ENCODE results near the gene ARHGEF11. TPM values are rescaled to one million over a fixed set of nuclear protein-coding genes. Genes with fewer than 3 reads are reported as not detected.

The ARHGEF11 gene
- total and polyA plus RNA-seq, 9 of the 15 experiments (the other 6 are each of a cell fraction or from before 2014, with no cell fraction given): 0.14 to 15.5 (median 9.0) TPM

- Histone ChIP-seq H3K27ac (ENCODE audit: extremely low read depth, low read depth, low read length) (peak overlapping the region; percentile 57), H3K4me2 (ENCODE audit: insufficient read depth, low read length) (peak overlapping the region; percentile 62; the same call in 1 of the 2 replicates), H3K9ac (ENCODE audit: insufficient read depth in 1 of 2, low read depth in 2 of 2, low read length in 2 of 2) (peak overlapping the region in 1 of 2 experiments; percentile 35; a peak in 2 of 4 replicates), H3K4me3 (no peak overlapping the region), H2AFZ (ENCODE audit: low read depth, low read length) (no peak overlapping the region), H3K27me3 (ENCODE audit: control insufficient read depth in 2 of 2, insufficient read depth in 2 of 2, low read length in 2 of 2) (no peaks in the 10 kb centered on the region), H4K20me1 (replicated peaks; ENCODE audit: control insufficient read depth, insufficient read depth, low read length) (no peaks in the 10 kb centered on the region), H3K4me1 (replicated peaks in 1 of 2; ENCODE audit: control insufficient read depth in 2 of 2, insufficient read depth in 2 of 2, low read length in 2 of 2) (peaks cover 17 to 41% of the 10 kb centered on the region in 2 experiments), H3K36me3 (ENCODE audit: control insufficient read depth, insufficient read depth, low read length) (peaks cover 55% of the 10 kb centered on the region; the same call in 2 of the 3 replicates), H3K79me2 (ENCODE audit: control insufficient read depth, insufficient read depth, low read length) (no peaks in the 10 kb centered on the region), H3K9me1 (ENCODE audit: control insufficient read depth, insufficient read depth, low read length) (no peaks in the 10 kb centered on the region), H3K9me3 (replicated peaks; ENCODE audit: control insufficient read depth, insufficient read depth, low read depth, low read length) (no peaks in the 10 kb centered on the region)
- TF ChIP-seq MCM7 (IDR thresholded peaks at IDR 0.05) (no peak), CBX3 (IDR thresholded peaks at IDR 0.05; ENCODE audit: borderline replicate concordance in 1 of 2, low read length in 2 of 2) (no peak), TARDBP (IDR thresholded peaks at IDR 0.05) (no peak)
- FAIRE-seq (no peak), ATAC-seq (no peak), DNase-seq (ENCODE audit: extremely low read depth in 1 of 4, low spot score in 3 of 4) (peak in 1 of 4 experiments; percentile 23)
- WGBS (ENCODE audit: insufficient coverage, low coverage, missing lambda C conversion rate): 38% methylated on average over 2 of the region's 3 CpGs
- no TSS peak for BruUV-seq (replicated peaks)
- intact Hi-C loops (cut with micrococcal nuclease) (loop anchor here (2.0 kb wide), 2 partner anchors 29 to 39 kb away; no protein-coding TSS in a partner anchor), in situ Hi-C loops (cut with MboI) (loop anchor here (10.0 kb wide), 1 partner anchor 197 kb away; no protein-coding TSS in a partner anchor)
- ChIA-PET CTCF (ENCODE audit: low intra/inter-chr PET ratio) (no interaction called here), POLR2A (interaction anchor here (1.0 to 3.3 kb wide), 4 partner anchors 8 to 45 kb away, joined by 3 to 26 read pairs (median 5); no protein-coding TSS in a partner anchor)
These were observed 87.9 kb downstream of the ARHGEF11 start for GRCh38 chr1:156957634-156958033.

- Histone ChIP-seq H3K36me3 (ENCODE audit: control insufficient read depth, insufficient read depth, low read length) (peaks cover 53% of the 10 kb centered on the region; the same call in 2 of the 3 replicates), H3K9me3 (replicated peaks; ENCODE audit: control insufficient read depth, insufficient read depth, low read depth, low read length) (no peaks in the 10 kb centered on the region), H3K4me2 (ENCODE audit: insufficient read depth, low read length) (no peak overlapping the region), H3K79me2 (ENCODE audit: control insufficient read depth, insufficient read depth, low read length) (no peaks in the 10 kb centered on the region), H3K4me3 (no peak overlapping the region), H3K9me1 (ENCODE audit: control insufficient read depth, insufficient read depth, low read length) (no peaks in the 10 kb centered on the region), H4K20me1 (replicated peaks; ENCODE audit: control insufficient read depth, insufficient read depth, low read length) (no peaks in the 10 kb centered on the region), H3K9ac (ENCODE audit: insufficient read depth in 1 of 2, low read depth in 2 of 2, low read length in 2 of 2) (no peak overlapping the region), H2AFZ (ENCODE audit: low read depth, low read length) (no peak overlapping the region), H3K4me1 (replicated peaks in 1 of 2; ENCODE audit: control insufficient read depth in 2 of 2, insufficient read depth in 2 of 2, low read length in 2 of 2) (peaks cover 18 to 43% of the 10 kb centered on the region in 2 experiments), H3K27me3 (ENCODE audit: control insufficient read depth in 2 of 2, insufficient read depth in 2 of 2, low read length in 2 of 2) (no peaks in the 10 kb centered on the region), H3K27ac (ENCODE audit: extremely low read depth, low read depth, low read length) (no peak overlapping the region)
- ChIA-PET CTCF (ENCODE audit: low intra/inter-chr PET ratio) (no interaction called here), POLR2A (interaction anchor here (0.5 to 1.9 kb wide), 4 partner anchors 9 to 22 kb away, joined by 3 to 6 read pairs (median 3); no protein-coding TSS in a partner anchor)
- no peak for ATAC-seq
- intact Hi-C loops (cut with micrococcal nuclease) (no loop called here), in situ Hi-C loops (cut with MboI) (loop anchor here (10.0 kb wide), 1 partner anchor 198 kb away; no protein-coding TSS in a partner anchor)
- TF ChIP-seq SNIP1 (IDR thresholded peaks at IDR 0.05; ENCODE audit: low read depth): no peak
- TF ChIP-seq ZNF140 (CRISPR knock-in tag; IDR thresholded peaks at IDR 0.05): no peak
- TF ChIP-seq DDX20 (tag; IDR thresholded peaks at IDR 0.05; ENCODE audit: low read depth): no peak
- no peak for TF ChIP-seq VEZF1 (CRISPR knock-in tag; IDR thresholded peaks at IDR 0.05)
- TF ChIP-seq ZKSCAN1 (IDR thresholded peaks at IDR 0.05; ENCODE audit: low read depth, low read length): no peak
- no peak for TF ChIP-seq ZNF277 (CRISPR knock-in tag; IDR thresholded peaks at IDR 0.05; ENCODE audit: borderline replicate concordance)
- TF ChIP-seq BRF2 (IDR thresholded peaks at IDR 0.05; ENCODE audit: borderline replicate concordance, insufficient read depth, insufficient read length): no peak
- WGBS (ENCODE audit: insufficient coverage, low coverage, missing lambda C conversion rate): 85% methylated on average over 10 of the region's 10 CpGs
- no TSS peak for BruUV-seq (replicated peaks)
- no peak for DNase-seq (ENCODE audit: extremely low read depth in 1 of 4, low spot score in 3 of 4)
- no peak for FAIRE-seq
These were observed 89.2 kb downstream of the ARHGEF11 start for GRCh38 chr1:156956333-156956732.

All from K562 (cell line).